ENCODE results near the gene GPATCH2. TPM values are rescaled to one million over a fixed set of nuclear protein-coding genes. Genes with fewer than 3 reads are reported as not detected.
"Not testable (repeated sequence)": the region's sequence is repeated elsewhere in the genome, so short reads cannot be mapped to it uniquely, and the experiment has no call there.

Gene GPATCH2
- total and polyA plus RNA-seq, 3 experiments from 2014 or later: 3.7 to 9.9 (median 9.5) TPM

- ChIA-PET POLR2A (no interaction called here), CTCF (no interaction called here)
- Mint-ChIP-seq H3K27ac (no peak overlapping the region), H3K4me3 (no peak overlapping the region), H3K27me3 (peaks cover 0 to 1% of the 10 kb centered on the region in 2 donors), H3K9me3 (peaks cover 0 to 8% (median 2%) of the 10 kb centered on the region in 5 donors), H3K36me3 (no peaks in the 10 kb centered on the region), H3K4me1 (no peaks in the 10 kb centered on the region)
- Histone ChIP-seq H3K36me3 (ENCODE audit: insufficient read depth, low read length) (no peaks in the 10 kb centered on the region), H3K27ac (ENCODE audit: low read depth, low read length) (no peak overlapping the region), H3K4me1 (ENCODE audit: insufficient read depth, low read length) (no peaks in the 10 kb centered on the region), H3K27me3 (ENCODE audit: insufficient read depth, low read length, poor library complexity, severe bottlenecking) (no peaks in the 10 kb centered on the region), H3K9me3 (ENCODE audit: low read length) (no peaks in the 10 kb centered on the region), H3K4me3 (ENCODE audit: low read length) (no peak overlapping the region)
- no peak for DNase-seq
Measured at GRCh38 chr1:217389895-217390294, 241.0 kb downstream of the GPATCH2 start.

GRCh38 chr1:217388522-217389065, 242.3 kb downstream of the GPATCH2 start:
- H3K4me3 ChIP-seq (ENCODE audit: low read length): no peak overlapping the region
- no peak for DNase-seq
- H3K4me1 ChIP-seq (ENCODE audit: insufficient read depth, low read length): no peaks in the 10 kb centered on the region
- no peaks in the 10 kb centered on the region for H3K36me3 Mint-ChIP-seq
- no peaks in the 10 kb centered on the region for H3K4me1 Mint-ChIP-seq
- ChIA-PET CTCF (no interaction called here), POLR2A (no interaction called here)
- no peak overlapping the region for H3K4me3 Mint-ChIP-seq
- peaks cover 0 to 1% of the 10 kb centered on the region in 2 donors for H3K27me3 Mint-ChIP-seq
- peaks cover 0 to 10% (median 3%) of the 10 kb centered on the region in 5 donors for H3K9me3 Mint-ChIP-seq
- no peaks in the 10 kb centered on the region for H3K27me3 ChIP-seq (ENCODE audit: insufficient read depth, low read length, poor library complexity, severe bottlenecking)
- no peak overlapping the region for H3K27ac Mint-ChIP-seq
- H3K36me3 ChIP-seq (ENCODE audit: insufficient read depth, low read length): no peaks in the 10 kb centered on the region
- no peak overlapping the region for H3K27ac ChIP-seq (ENCODE audit: low read depth, low read length)
- H3K9me3 ChIP-seq (ENCODE audit: low read length): no peaks in the 10 kb centered on the region

GRCh38 chr1:217381773-217382172, 249.1 kb downstream of the GPATCH2 start:
- H3K27ac Mint-ChIP-seq; CTCF ChIA-PET; H3K27me3 ChIP-seq (ENCODE audit: insufficient read depth, low read length, poor library complexity, severe bottlenecking); H3K36me3 Mint-ChIP-seq; H3K4me1 Mint-ChIP-seq; H3K27me3 Mint-ChIP-seq; H3K36me3 ChIP-seq (ENCODE audit: insufficient read depth, low read length); H3K9me3 ChIP-seq (ENCODE audit: low read length); H3K4me3 ChIP-seq (ENCODE audit: low read length); H3K4me3 Mint-ChIP-seq; DNase-seq; POLR2A ChIA-PET; H3K4me1 ChIP-seq (ENCODE audit: insufficient read depth, low read length); H3K27ac ChIP-seq (ENCODE audit: low read depth, low read length): not testable (repeated sequence)
- H3K9me3 Mint-ChIP-seq: peaks cover 10 to 12% (median 12%) of the 10 kb centered on the region in 5 donors

DNA sequence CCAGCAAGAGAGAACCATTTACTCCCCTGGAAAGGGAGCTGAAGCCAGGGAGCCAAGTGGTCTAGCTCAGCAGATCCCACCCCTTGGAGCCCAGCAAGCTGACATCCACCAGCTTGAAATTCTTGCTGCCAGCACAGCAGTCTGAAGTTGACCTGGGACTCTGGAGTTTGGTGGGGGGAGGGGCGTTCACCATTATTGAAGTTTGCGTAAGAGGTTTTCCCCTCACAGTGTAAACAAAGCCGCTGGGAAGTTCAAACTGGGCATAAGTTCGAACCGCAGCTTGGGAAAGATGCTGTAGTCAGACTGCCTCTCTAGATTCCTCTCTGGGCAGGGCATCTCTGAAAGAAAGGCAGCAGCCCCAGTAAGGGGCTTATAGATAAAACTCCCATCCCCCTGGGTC, 251.1 kb downstream of the GPATCH2 start:
- DNase-seq; H3K36me3 ChIP-seq (ENCODE audit: insufficient read depth, low read length); H3K27me3 Mint-ChIP-seq; H3K27ac ChIP-seq (ENCODE audit: low read depth, low read length); H3K36me3 Mint-ChIP-seq; H3K27me3 ChIP-seq (ENCODE audit: insufficient read depth, low read length, poor library complexity, severe bottlenecking); H3K4me3 ChIP-seq (ENCODE audit: low read length); CTCF ChIA-PET; H3K4me1 ChIP-seq (ENCODE audit: insufficient read depth, low read length); H3K27ac Mint-ChIP-seq; H3K4me1 Mint-ChIP-seq; H3K4me3 Mint-ChIP-seq; POLR2A ChIA-PET; H3K9me3 ChIP-seq (ENCODE audit: low read length): not testable (repeated sequence)
- peaks cover 6 to 13% (median 10%) of the 10 kb centered on the region in 5 donors for H3K9me3 Mint-ChIP-seq

GRCh38 chr1:217379336-217379735, 251.6 kb downstream of the GPATCH2 start:
- Mint-ChIP-seq H3K4me1 (no peaks in the 10 kb centered on the region), H3K27me3 (no peaks in the 10 kb centered on the region), H3K4me3 (no peak overlapping the region), H3K9me3 (peaks cover 5 to 14% (median 12%) of the 10 kb centered on the region in 5 donors), H3K36me3 (no peaks in the 10 kb centered on the region), H3K27ac (no peak overlapping the region)
- no peaks in the 10 kb centered on the region for H3K27me3 ChIP-seq (ENCODE audit: insufficient read depth, low read length, poor library complexity, severe bottlenecking)
- H3K4me3 ChIP-seq (ENCODE audit: low read length): no peak overlapping the region
- ChIA-PET CTCF (no interaction called here), POLR2A (no interaction called here)
- no peaks in the 10 kb centered on the region for H3K9me3 ChIP-seq (ENCODE audit: low read length)
- no peaks in the 10 kb centered on the region for H3K4me1 ChIP-seq (ENCODE audit: insufficient read depth, low read length)
- DNase-seq: no peak
- no peaks in the 10 kb centered on the region for H3K36me3 ChIP-seq (ENCODE audit: insufficient read depth, low read length)
- H3K27ac ChIP-seq (ENCODE audit: low read depth, low read length): no peak overlapping the region

Other genes starting within 250 kb of the GPATCH2 start
- gene SPATA17, start 254 bp upstream of the GPATCH2 start, total RNA-seq: under 1 TPM in 1 of 2 experiments, not detected in 1; 0.33 TPM
- gene SPATA17, start 254 bp upstream of the GPATCH2 start, polyA plus RNA-seq: not detected

Data from CD8-positive, alpha-beta memory T cell (primary cell).